ENCODE data around the gene CPLX1.

Gene CPLX1

GRCh38 chr4:866761-867390 is 40.9 kb upstream of the CPLX1 start:
- H3K79me2 ChIP-seq, result no peaks in the 10 kb centered on the region
- no peaks in the 10 kb centered on the region for H3K27me3 ChIP-seq (ENCODE audit: control insufficient read depth, insufficient read depth, low read length)
- no peak overlapping the region for H2AFZ ChIP-seq
- TF ChIP-seq, protein P1, sequence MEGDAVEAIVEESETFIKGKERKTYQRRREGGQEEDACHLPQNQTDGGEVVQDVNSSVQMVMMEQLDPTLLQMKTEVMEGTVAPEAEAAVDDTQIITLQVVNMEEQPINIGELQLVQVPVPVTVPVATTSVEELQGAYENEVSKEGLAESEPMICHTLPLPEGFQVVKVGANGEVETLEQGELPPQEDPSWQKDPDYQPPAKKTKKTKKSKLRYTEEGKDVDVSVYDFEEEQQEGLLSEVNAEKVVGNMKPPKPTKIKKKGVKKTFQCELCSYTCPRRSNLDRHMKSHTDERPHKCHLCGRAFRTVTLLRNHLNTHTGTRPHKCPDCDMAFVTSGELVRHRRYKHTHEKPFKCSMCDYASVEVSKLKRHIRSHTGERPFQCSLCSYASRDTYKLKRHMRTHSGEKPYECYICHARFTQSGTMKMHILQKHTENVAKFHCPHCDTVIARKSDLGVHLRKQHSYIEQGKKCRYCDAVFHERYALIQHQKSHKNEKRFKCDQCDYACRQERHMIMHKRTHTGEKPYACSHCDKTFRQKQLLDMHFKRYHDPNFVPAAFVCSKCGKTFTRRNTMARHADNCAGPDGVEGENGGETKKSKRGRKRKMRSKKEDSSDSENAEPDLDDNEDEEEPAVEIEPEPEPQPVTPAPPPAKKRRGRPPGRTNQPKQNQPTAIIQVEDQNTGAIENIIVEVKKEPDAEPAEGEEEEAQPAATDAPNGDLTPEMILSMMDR (IDR thresholded peaks at IDR 0.05), result no peak
- no peaks in the 10 kb centered on the region for H3K9me3 ChIP-seq (ENCODE audit: control insufficient read depth, low read length)
- H3K4me3 ChIP-seq (ENCODE audit: low read depth, low read length), result no peak overlapping the region
- H3K27ac ChIP-seq, result no peak overlapping the region
- H3K36me3 ChIP-seq (ENCODE audit: control insufficient read depth, insufficient read depth, low read length), result no peaks in the 10 kb centered on the region
- H3K4me1 ChIP-seq, result no peaks in the 10 kb centered on the region
- no peak overlapping the region for H3K4me2 ChIP-seq (ENCODE audit: low read length)
- H3K9ac ChIP-seq, result no peak overlapping the region

GRCh38 chr4:866068-866760 is 40.3 kb upstream of the CPLX1 start:
- TF ChIP-seq, protein P1 (IDR thresholded peaks at IDR 0.05), result no peak
- Histone ChIP-seq H3K9ac (no peak overlapping the region), H3K27ac (no peak overlapping the region)

DNA sequence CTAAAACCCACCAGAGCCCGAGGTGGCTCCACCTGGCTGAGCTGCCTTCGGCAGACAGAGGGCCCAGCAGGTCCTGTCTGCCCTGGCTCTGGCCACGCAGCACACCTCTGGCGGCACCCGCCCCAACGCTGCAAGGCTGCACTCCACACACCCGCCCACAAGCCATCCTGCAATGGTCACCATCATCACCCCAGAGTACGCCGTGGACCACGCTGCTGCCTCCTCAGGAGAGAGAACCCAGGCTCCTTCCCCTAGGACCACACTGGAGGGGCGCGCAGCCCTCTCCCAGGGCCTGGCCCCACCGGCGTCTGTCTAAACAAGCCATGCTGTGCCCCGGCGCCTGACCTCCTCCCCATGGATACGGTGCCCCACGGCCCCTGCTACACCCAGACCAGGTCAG is 39.6 kb upstream of the CPLX1 start:
- TF ChIP-seq, protein P1 (IDR thresholded peaks at IDR 0.05), result no peak
- no peaks in the 10 kb centered on the region for H3K4me1 ChIP-seq

More at GRCh38 chr4:866068-866760, 40.3 kb upstream of the CPLX1 start:
- no peaks in the 10 kb centered on the region for H3K27me3 ChIP-seq (ENCODE audit: control insufficient read depth, insufficient read depth, low read length)
- no peaks in the 10 kb centered on the region for H3K4me1 ChIP-seq
- H3K36me3 ChIP-seq (ENCODE audit: control insufficient read depth, insufficient read depth, low read length), result no peaks in the 10 kb centered on the region
- H3K4me2 ChIP-seq (ENCODE audit: low read length), result no peak overlapping the region
- H2AFZ ChIP-seq, result no peak overlapping the region
- no peak overlapping the region for H3K4me3 ChIP-seq (ENCODE audit: low read depth, low read length)
- H3K9me3 ChIP-seq (ENCODE audit: control insufficient read depth, low read length), result no peaks in the 10 kb centered on the region
- no peaks in the 10 kb centered on the region for H3K79me2 ChIP-seq

DNA sequence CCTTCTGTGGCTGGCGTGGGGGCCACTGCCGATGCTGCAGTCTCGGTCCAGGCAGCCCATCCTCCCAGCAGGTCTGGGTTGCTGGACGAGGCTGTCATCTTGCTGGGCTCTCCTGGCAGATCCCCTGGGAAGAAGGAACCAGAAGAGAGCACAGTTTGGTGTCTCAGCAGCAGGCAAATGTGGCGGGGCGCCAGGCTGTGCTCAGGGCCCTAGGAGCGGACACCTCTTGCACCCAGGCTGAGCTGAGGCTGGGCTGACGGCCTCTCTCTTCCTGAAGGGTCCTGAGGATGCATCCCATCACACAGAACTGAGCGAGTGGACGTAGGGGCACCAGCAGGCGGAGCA is 39.2 kb upstream of the CPLX1 start:
- Histone ChIP-seq H3K4me1 (no peaks in the 10 kb centered on the region), H3K27ac (no peak overlapping the region), H2AFZ (no peak overlapping the region), H3K9me3 (ENCODE audit: control insufficient read depth, low read length) (no peaks in the 10 kb centered on the region), H3K27me3 (ENCODE audit: control insufficient read depth, insufficient read depth, low read length) (no peaks in the 10 kb centered on the region), H3K4me3 (ENCODE audit: low read depth, low read length) (no peak overlapping the region), H3K79me2 (no peaks in the 10 kb centered on the region), H3K36me3 (ENCODE audit: control insufficient read depth, insufficient read depth, low read length) (no peaks in the 10 kb centered on the region), H3K9ac (no peak overlapping the region), H3K4me2 (ENCODE audit: low read length) (no peak overlapping the region)
- TF ChIP-seq, protein P1 (IDR thresholded peaks at IDR 0.05), result no peak

More for the DNA sequence above, 39.6 kb upstream of the CPLX1 start:
- Histone ChIP-seq H2AFZ (no peak overlapping the region), H3K27me3 (ENCODE audit: control insufficient read depth, insufficient read depth, low read length) (no peaks in the 10 kb centered on the region), H3K4me2 (ENCODE audit: low read length) (no peak overlapping the region), H3K9ac (no peak overlapping the region), H3K27ac (no peak overlapping the region), H3K79me2 (no peaks in the 10 kb centered on the region), H3K9me3 (ENCODE audit: control insufficient read depth, low read length) (no peaks in the 10 kb centered on the region), H3K36me3 (ENCODE audit: control insufficient read depth, insufficient read depth, low read length) (no peaks in the 10 kb centered on the region), H3K4me3 (ENCODE audit: low read depth, low read length) (no peak overlapping the region)
